PFSK-1 (cell line): ENCODE measurements around the gene NAV2.

Experiments used
- FOXP2 ChIP-seq: optimal IDR thresholded peaks from 2 replicates; pipeline ENCODE3; 2011; ENCODE audit warnings: borderline replicate concordance, control low read depth, inconsistent platforms; ENCODE audit not compliant: insufficient read depth; ENCODE audit errors: extremely low read length, extremely low read depth
- POLR2AphosphoS5 ChIP-seq: IDR thresholded peaks from 2 replicates; pipeline ENCODE4 v1.6.1; 2012; ENCODE audit warnings: low read depth, mild to moderate bottlenecking, control low read depth, low read length, moderate library complexity

DNA sequence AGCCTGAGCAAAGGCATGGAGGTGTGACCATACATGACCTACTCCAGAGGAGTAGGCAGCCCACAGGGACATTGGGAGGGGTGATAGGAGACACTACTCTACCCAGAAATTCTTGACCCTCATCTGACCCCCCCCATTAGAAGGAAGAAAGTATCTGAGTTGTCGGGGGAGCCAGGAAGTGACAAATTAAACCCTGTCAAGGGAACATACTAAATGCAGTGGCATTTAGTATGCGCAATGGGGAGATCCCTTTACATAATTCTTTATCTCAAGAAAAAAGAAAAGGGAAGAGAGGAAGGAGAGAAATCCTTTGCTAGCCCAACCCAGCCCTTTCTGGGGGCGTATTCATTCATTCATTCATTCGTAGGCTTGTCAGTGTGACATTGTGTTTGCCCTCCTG is 58.8 kb downstream of the NAV2 start:
- no peak for TF ChIP-seq POLR2AphosphoS5
- TF ChIP-seq FOXP2 = no peak
